NCI-H1092 (cell line): ENCODE data around the gene FNDC11.

Experiments used
- DNase-seq: peaks from one replicate; lab custom pipeline; 2025; lab: John Stamatoyannopoulos, UW

The FNDC11 gene

GRCh38 chr20:63582382-63583063 lies 28.6 kb downstream of the FNDC11 start:
- no peak for DNase-seq

- DNase-seq: no peak
Observed at GRCh38 chr20:63585616-63586565, 31.9 kb downstream of the FNDC11 start.

DNA sequence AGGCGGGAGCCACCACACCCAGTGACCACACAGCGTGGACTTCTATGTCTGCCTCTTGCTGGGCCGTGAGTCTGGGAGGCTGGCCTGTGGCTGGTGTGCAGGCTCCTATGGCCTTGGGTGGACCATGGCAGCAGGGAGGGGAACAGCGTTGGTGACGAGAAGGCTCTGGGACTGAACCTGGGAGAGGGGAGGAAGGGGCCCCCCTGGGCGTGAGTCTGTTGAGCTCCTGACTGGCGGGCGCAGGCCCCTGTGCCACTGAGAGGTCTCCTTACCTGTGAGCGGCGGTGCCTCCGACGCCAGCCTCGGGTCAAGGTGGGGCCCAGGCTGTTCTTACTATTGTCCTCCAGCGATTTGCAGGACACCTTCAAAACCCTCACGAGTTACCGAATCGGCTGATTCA lies 32.8 kb downstream of the FNDC11 start:
- DNase-seq: no peak

DNA sequence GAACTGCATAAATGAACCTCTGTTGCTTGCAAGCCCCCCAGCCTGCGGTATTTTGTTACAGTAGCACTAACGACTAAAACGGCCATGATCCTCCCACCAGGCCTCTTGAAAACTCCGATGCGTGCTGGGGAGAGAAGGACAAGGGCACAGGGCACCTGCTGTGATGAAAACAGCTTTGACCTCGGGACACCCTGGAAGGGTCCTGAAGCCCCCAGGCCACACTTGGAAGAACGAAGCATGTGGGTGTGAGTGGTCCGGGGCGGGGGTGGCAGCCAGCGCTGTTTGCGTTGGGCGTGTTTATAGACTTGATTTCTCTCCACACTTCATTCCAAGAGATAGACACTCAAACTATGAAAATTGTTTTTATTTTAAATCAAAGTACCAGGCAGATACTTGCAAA lies 33.3 kb downstream of the FNDC11 start:
- no peak for DNase-seq

GRCh38 chr20:63587776-63588591 lies 34.0 kb downstream of the FNDC11 start:
- DNase-seq: no peak

DNA sequence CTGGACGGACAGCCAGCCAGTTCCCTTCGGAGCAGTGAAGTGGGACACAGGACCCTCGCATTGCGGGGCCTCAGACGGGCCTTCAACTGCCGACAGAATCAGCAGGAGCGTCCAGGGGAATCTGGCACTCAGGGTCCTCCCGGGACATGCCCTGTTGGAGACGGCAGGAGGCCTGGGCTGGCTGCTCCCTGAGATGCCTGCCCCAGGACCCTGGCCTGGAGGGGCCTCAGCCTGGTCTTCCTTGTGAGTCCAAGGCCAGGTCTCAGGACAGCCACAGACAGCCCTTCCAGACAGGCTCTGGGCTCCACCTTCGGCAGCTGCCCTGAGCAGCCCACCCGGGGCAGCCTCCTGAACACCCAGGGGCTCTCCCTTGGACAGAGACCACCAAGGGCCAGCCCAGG lies 34.7 kb downstream of the FNDC11 start:
- DNase-seq: no peak

GRCh38 chr20:63589261-63590217 lies 35.6 kb downstream of the FNDC11 start:
- no peak for DNase-seq

DNA sequence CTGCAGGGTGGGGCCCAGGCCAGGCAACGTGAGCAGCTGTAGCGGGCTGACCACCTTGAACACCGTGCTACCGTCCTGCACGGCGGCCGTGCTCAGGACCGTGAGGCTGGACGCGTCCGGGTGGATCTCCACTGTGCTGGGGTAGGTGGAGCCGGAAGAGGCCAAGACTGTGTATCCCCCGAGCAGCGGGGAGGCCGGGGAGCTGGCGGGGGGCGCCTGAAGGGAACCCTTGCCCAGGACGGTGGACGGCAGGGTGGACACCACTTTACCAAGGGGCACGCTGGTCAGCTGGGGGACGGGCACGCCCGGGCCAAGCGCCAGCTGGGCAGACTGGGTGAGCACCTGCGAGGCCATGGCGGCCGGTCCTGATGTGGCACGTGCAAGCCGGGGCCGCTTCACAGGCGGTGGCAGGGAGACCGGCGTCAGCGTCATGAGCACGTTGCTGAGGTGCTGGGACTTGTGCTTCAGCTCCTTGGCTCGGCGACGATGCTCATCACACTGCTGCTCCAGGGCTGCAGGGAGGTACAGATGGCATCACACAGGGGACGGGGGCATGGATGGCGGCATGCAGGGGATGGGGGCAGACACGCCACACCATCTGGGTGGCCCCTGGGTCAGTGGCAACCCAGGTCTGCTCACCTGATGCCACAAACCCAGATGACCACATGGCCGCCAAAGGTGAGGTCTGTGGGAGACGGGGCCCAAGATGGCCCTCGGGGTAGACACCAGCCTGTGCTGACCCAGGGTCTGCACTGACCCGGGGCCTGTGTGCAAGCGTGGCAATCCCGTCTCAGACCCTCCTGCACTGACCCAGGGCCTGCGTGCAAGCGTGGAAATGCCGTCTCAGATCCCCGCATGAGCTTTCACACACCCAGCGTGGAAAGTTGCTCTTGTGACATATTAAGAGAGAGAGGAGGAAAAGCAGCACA lies 36.5 kb downstream of the FNDC11 start:
- DNase-seq: no peak

- no peak for DNase-seq
Observed at GRCh38 chr20:63591147-63591533, 37.2 kb downstream of the FNDC11 start.

- DNase-seq: no peak
Observed at GRCh38 chr20:63591786-63592355, 37.9 kb downstream of the FNDC11 start.

- no peak for DNase-seq
Observed at GRCh38 chr20:63592661-63593060, 38.7 kb downstream of the FNDC11 start.

DNA sequence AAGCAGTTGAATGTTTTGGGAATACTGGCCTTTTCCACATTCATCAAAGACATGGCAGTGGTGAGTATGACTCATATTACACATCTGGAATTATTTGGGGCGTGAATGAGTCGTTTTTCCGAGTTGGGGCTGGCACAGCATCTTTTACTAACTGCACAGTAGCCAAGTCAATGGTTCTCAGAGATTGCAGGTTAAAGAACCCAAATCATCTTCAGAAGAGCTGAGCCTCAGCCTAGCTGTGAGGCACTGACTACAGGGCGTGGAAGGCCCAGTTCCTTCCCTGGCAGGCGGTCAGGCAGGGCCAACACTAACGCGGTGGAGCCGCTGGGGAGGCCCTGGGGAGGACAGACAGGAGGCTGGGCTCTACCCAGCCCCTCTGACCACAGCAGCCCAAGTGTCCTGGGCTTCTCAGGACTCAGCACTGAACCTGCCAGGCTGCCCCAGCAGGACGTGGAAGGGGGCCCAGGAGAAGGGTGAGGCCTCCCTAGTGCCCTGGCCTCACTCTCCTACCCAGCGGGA lies 40.1 kb downstream of the FNDC11 start:
- DNase-seq: no peak

DNA sequence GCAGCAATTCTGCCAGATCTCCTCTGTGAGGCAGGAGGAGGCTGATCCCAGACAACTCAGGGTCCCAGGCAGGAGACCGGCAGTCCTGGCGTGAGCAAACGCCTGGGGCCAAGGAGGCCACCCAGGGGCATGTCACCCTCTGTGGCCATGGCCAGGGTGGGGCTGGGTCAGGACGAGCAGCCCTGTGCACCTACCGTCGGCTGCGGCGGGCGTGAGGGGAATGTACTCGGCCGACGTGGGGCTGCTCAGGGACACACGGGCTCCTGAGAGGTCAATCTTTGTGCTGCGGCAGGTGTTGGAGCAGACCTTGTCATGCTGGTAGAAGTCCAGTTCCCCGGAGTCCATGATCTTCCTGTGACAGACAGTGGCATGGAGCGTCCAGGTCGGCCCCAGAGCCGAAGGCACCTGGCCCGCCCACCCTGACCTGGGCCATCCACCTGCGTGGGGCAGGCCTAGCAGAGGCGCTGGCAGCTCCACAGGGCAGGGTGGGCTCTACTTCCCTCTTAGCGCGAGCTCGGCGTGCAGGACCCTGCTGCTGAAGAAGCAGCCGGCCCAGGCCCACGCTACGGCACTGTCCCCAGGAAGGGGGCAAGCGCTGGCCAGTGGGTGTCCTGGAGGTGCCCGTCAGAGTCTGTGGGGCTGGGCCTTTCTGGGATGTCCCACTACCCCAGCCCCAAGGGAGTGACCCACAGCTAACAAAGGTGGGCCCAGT lies 41.6 kb downstream of the FNDC11 start:
- DNase-seq: no peak

DNA sequence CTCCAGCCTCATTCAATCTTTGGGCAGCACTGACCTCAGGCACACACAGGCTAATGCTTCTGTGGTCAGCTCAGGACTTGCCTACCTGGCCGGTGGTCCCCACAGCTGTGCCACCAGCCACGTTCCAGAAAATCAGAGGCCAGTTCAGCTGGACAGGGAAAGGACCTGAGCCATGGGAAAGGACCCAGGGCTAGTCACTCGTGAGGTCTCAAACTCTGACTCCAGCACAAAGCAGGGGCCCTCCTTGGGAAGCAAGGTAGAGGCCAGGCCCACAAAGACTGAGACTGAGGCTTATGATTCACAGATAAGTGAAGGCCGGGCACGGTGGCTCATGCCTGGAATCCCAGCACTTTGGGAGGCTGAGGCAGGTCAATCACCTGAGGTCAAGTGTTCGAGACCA lies 42.5 kb downstream of the FNDC11 start:
- no peak for DNase-seq

- no peak for DNase-seq
Observed at GRCh38 chr20:63597651-63598478, 43.9 kb downstream of the FNDC11 start.

GRCh38 chr20:63598479-63599395 lies 44.8 kb downstream of the FNDC11 start:
- no peak for DNase-seq
